NCI-H2196 treated with DMSO at 0.1 percent for 48 hours (cell line): ENCODE measurements around the gene SMURF2.

Experiments used
- DNase-seq: peaks from one replicate; lab custom pipeline; 2025; ENCODE audit not compliant: unreplicated experiment; lab: John Stamatoyannopoulos, UW

SMURF2 gene

GRCh38 chr17:64505340-64506200 lies 156.5 kb downstream of the SMURF2 start:
- peak; percentile 79 for DNase-seq

- no peak for DNase-seq
Measured at GRCh38 chr17:64504769-64505339, 157.3 kb downstream of the SMURF2 start.

- no peak for DNase-seq
Measured at GRCh38 chr17:64503821-64504768, 158.0 kb downstream of the SMURF2 start.

GRCh38 chr17:64503341-64503740 lies 158.8 kb downstream of the SMURF2 start:
- DNase-seq, result no peak

GRCh38 chr17:64502809-64503208 lies 159.3 kb downstream of the SMURF2 start:
- no peak for DNase-seq

GRCh38 chr17:64502021-64502420 lies 160.1 kb downstream of the SMURF2 start:
- no peak for DNase-seq

GRCh38 chr17:64500862-64501765 lies 161.0 kb downstream of the SMURF2 start:
- no peak for DNase-seq

GRCh38 chr17:64500487-64500859 lies 161.6 kb downstream of the SMURF2 start:
- no peak for DNase-seq

- DNase-seq, result no peak
Measured at GRCh38 chr17:64499805-64500486, 162.2 kb downstream of the SMURF2 start.

- no peak for DNase-seq
Measured at GRCh38 chr17:64498308-64499203, 163.6 kb downstream of the SMURF2 start.

- no peak for DNase-seq
Measured at GRCh38 chr17:64497565-64498035, 164.5 kb downstream of the SMURF2 start.

- peak; percentile 66 for DNase-seq
Measured at GRCh38 chr17:64496786-64497564, 165.1 kb downstream of the SMURF2 start, which contains the start of gene POLG2. Gene POLG2 (minus strand): TSS chr17:64497054. CDS start chr17:64496968, 86 bp downstream.

GRCh38 chr17:64496348-64496785 lies 165.7 kb downstream of the SMURF2 start:
- DNase-seq, result no peak
